Activated CD4-positive, CD25-positive, alpha-beta regulatory T cell (primary cell): ENCODE results near the gene OR4S1.
A peak's percentile ranks its signal among the peaks of the same experiment; 100 is the strongest.
"Not testable (repeated sequence)": the region's sequence is repeated elsewhere in the genome, so short reads cannot be mapped to it uniquely, and the experiment has no call there.

ENCODE experiments used
- DNase-seq, 4 experiments: peaks; one replicate each; lab custom pipeline; 2025; lab: John Stamatoyannopoulos, UW

Gene OR4S1

GRCh38 chr11:48305923-48306322 is at the start of gene OR4S1:
TSS of gene OR4S1 (plus strand) at chr11:48306223. CDS start at chr11:48306223, 0 bp downstream.
- DNase-seq, result no peak

GRCh38 chr11:48261600-48261999 is 44.4 kb upstream of the OR4S1 start:
- DNase-seq, result no peak

- DNase-seq, result no peak
Measured at GRCh38 chr11:48263423-48263911, 42.6 kb upstream of the OR4S1 start, which contains the start of gene OR4X1. TSS of gene OR4X1 (plus strand) at chr11:48263861. CDS start at chr11:48263861, 0 bp downstream.

- no peak for DNase-seq
Measured at GRCh38 chr11:48270621-48271020, 35.4 kb upstream of the OR4S1 start.

- DNase-seq, result no peak
Measured at GRCh38 chr11:48272606-48273005, 33.4 kb upstream of the OR4S1 start.

DNA sequence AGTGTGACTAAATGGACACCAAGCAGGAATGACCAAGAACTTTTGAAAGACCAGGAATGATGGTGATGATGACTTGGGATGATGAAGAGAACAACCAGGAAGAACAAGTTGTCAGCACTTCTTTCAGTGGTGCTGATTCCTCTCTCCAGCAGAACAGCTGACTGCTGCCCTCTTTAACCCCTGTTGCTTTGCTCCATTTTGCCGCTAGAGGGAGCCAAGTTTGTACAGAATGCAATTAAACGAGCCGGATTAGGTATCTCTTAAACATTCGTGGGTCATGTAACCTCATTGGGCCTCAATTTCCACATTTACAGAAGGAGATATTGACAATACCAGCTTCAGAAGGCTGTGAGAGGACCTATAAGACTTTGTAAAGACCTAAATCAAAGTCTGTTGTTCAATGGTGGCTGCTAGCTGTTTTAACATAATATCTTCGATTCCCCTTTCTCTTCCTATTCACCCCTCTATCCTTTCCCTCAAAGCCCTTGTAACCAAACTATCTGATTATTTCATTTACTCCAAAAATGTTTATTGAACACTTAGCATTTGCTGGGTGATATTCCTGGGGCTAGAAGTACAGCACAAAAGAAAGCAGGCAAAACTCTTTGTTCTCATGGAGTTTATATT is 1.9 kb downstream of the OR4S1 start:
- DNase-seq, result peak; percentile 10 to 48 (median 27)

DNA sequence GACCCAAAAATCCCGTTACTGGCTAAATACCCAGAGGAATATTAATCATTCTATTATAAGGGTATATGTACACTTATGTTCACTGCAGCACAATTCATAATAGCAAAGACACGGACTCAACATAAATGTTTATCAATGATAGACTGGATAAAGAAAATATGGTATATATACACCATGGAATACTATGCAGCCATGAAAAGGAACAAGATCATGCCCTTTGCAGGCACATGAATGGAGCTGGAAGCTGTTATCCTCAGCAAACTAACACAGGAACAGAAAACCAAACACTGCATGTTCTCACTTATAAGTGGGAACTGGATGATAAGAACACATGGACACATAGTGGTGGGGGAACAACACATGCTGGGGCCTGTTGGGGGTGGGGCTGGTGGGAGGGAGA is 7.6 kb downstream of the OR4S1 start:
- not testable (repeated sequence) for DNase-seq

GRCh38 chr11:48319813-48320212 is 13.8 kb downstream of the OR4S1 start:
- DNase-seq, result not testable (repeated sequence)

- DNase-seq, result not testable (repeated sequence)
Measured at GRCh38 chr11:48324620-48325019, 18.6 kb downstream of the OR4S1 start, which contains the start of gene OR4C3. TSS of gene OR4C3 (plus strand) at chr11:48324920. CDS start at chr11:48325022, 102 bp downstream.

DNA sequence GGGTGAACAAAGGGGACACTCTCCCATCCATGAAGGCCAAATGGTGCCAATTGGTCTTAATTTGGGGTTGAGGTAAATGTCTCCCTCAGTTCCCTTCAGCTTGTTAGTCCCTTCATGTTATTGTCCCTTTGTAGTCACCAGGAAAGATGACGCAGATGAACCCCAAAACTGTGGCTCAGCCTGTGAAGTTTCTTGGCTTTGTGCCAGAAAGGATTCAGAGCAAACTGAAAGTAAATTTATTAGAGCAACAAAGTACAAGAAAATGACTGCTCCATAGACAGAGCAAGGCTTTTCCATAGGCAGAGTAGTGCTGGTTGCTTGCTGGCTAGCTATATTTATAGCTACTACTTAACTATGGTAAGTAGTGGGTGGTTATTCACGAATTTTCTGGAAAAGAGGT is 35.4 kb downstream of the OR4S1 start:
- no peak for DNase-seq

GRCh38 chr11:48342505-48342904 is 36.5 kb downstream of the OR4S1 start:
- DNase-seq, result not testable (repeated sequence)

DNA sequence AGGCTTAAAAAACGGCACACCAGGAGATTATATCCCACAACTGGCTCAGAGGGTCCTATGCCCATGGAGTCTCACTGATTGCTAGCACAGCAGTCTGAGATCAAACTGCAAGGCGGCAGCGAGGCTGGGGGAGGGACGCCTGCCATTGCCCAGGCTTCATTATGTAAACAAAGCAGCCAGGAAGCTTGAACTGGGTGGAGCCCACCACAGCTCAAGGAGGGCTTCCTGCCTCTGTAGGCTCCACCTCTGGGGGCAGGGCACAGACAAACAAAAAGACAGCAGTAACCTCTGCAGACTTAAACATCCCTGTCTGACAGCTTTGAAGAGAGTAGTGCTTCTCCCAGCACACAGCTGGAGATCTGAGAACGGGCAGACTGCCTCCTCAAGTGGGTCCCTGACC is 40.3 kb downstream of the OR4S1 start:
- peak in 1 of 4 experiments; percentile 4 for DNase-seq

GRCh38 chr11:48354013-48354412 is 48.0 kb downstream of the OR4S1 start:
- DNase-seq, result no peak

DNA sequence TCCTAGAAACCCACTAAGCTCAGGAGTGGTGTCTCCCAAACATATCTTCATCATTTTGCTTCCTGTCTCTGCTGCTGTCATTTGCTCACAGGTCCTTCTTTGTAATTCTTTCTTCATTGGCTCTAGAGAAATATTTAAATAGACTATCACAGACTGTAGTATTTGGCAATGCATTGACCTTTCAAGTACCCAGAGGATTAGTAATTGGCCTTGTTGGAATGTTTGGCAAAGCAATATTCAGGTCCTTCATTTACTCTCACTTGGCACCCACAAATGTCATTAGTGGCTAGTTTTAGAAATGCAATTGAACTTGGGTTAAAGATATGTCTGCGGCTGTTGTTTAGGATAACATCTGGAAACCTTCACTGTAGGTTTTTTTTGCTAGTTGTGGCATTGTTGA is 48.7 kb downstream of the OR4S1 start:
- no peak for DNase-seq
